ENCODE data around the gene FBXL13. TPM values are rescaled to one million over a fixed set of nuclear protein-coding genes. Genes with fewer than 3 reads are reported as not detected.
"Not testable (repeated sequence)": the region's sequence is repeated elsewhere in the genome, so short reads cannot be mapped to it uniquely, and the experiment has no call there.

FBXL13 gene
- total and polyA plus RNA-seq, 2 experiments from 2014 or later = 1.2 to 2.5 TPM

- Histone ChIP-seq H4K20me1 (replicated peaks; ENCODE audit: insufficient read depth) (no peaks in the 10 kb centered on the region), H3K79me2 (replicated peaks; ENCODE audit: insufficient read depth) (no peaks in the 10 kb centered on the region), H3K4me1 (ENCODE audit: insufficient read depth) (no peaks in the 10 kb centered on the region), H3K27me3 (ENCODE audit: insufficient read depth) (no peaks in the 10 kb centered on the region), H3F3A (replicated peaks; ENCODE audit: low read depth) (no peaks in the 10 kb centered on the region), H2AFZ (no peak overlapping the region), H3K27ac (ENCODE audit: low read depth) (no peak overlapping the region), H3K4me2 (no peak overlapping the region), H3K36me3 (ENCODE audit: insufficient read depth) (peaks cover 2% of the 10 kb centered on the region; the same call in 1 of the 2 replicates), H3K4me3 (no peak overlapping the region), H3K9me2 (ENCODE audit: insufficient read depth) (0 out of 2 replicates have a peak, but pooled peaks cover 2% of the 10 kb centered on the region)
- no peaks in the 10 kb centered on the region for H3K27me3 Mint-ChIP-seq (ENCODE audit: insufficient read depth, low read depth, poor library complexity)
- peaks cover 17% of the 10 kb centered on the region for H3K36me3 Mint-ChIP-seq (ENCODE audit: low read depth)
- no peak for TF ChIP-seq EZH2phosphoT487 (IDR thresholded peaks at IDR 0.05; ENCODE audit: unreplicated experiment)
- DNase-seq (ENCODE audit: low spot score) (no peak), ATAC-seq (no peak)
- H3K4me3 Mint-ChIP-seq = no peak overlapping the region
- 0 out of 3 replicates have a peak, but pooled peaks cover under 1% of the 10 kb centered on the region for H3K4me1 Mint-ChIP-seq
- no peak overlapping the region for H3K27ac Mint-ChIP-seq
- no peaks in the 10 kb centered on the region for H3K9me3 Mint-ChIP-seq
Observed at GRCh38 chr7:103100348-103100747, 25.8 kb upstream of the FBXL13 start.

GRCh38 chr7:103097041-103097440 lies 22.4 kb upstream of the FBXL13 start:
- Mint-ChIP-seq H3K27ac (no peak overlapping the region), H3K27me3 (ENCODE audit: insufficient read depth, low read depth, poor library complexity) (no peaks in the 10 kb centered on the region), H3K4me1 (no peaks in the 10 kb centered on the region), H3K9me3 (no peaks in the 10 kb centered on the region), H3K36me3 (ENCODE audit: low read depth) (peaks cover 21% of the 10 kb centered on the region), H3K4me3 (no peak overlapping the region)
- H3F3A ChIP-seq (replicated peaks; ENCODE audit: low read depth) = no peaks in the 10 kb centered on the region
- peaks cover 7% of the 10 kb centered on the region; the same call in 1 of the 2 replicates for H3K36me3 ChIP-seq (ENCODE audit: insufficient read depth)
- H3K9me2 ChIP-seq (ENCODE audit: insufficient read depth) = 0 out of 2 replicates have a peak, but pooled peaks cover 2% of the 10 kb centered on the region
- H3K27me3 ChIP-seq (ENCODE audit: insufficient read depth) = no peaks in the 10 kb centered on the region
- DNase-seq (ENCODE audit: low spot score) = no peak
- no peak overlapping the region for H3K27ac ChIP-seq (ENCODE audit: low read depth)
- TF ChIP-seq EZH2 (IDR thresholded peaks at IDR 0.05; ENCODE audit: low read depth, unreplicated experiment) (no peak), ZNF114 (CRISPR knock-in tag; IDR thresholded peaks at IDR 0.05) (no peak), CREB1 (CRISPR knock-in tag; IDR thresholded peaks at IDR 0.05; ENCODE audit: low read depth) (no peak), ZNF462 (CRISPR knock-in tag; IDR thresholded peaks at IDR 0.05) (no peak), REST (IDR thresholded peaks at IDR 0.05; ENCODE audit: unreplicated experiment) (no peak), EZH2phosphoT487 (IDR thresholded peaks at IDR 0.05; ENCODE audit: unreplicated experiment) (no peak), ZNF331 (CRISPR knock-in tag; IDR thresholded peaks at IDR 0.05; ENCODE audit: low read depth) (no peak)
- no peak overlapping the region for H3K4me3 ChIP-seq
- no peak overlapping the region for H2AFZ ChIP-seq
- no peak for ATAC-seq
- no peaks in the 10 kb centered on the region for H3K79me2 ChIP-seq (replicated peaks; ENCODE audit: insufficient read depth)
- H3K4me2 ChIP-seq = no peak overlapping the region
- no peaks in the 10 kb centered on the region for H3K4me1 ChIP-seq (ENCODE audit: insufficient read depth)
- no peaks in the 10 kb centered on the region for H4K20me1 ChIP-seq (replicated peaks; ENCODE audit: insufficient read depth)

GRCh38 chr7:103095558-103095957 lies 21.0 kb upstream of the FBXL13 start:
- DNase-seq (ENCODE audit: low spot score); H3K27me3 Mint-ChIP-seq (ENCODE audit: insufficient read depth, low read depth, poor library complexity); H3K4me2 ChIP-seq; H3K4me1 Mint-ChIP-seq; ATAC-seq; H3K4me3 Mint-ChIP-seq; H3K9me3 Mint-ChIP-seq; H3K27ac Mint-ChIP-seq; H3K4me1 ChIP-seq (ENCODE audit: insufficient read depth); H3K4me3 ChIP-seq; H3F3A ChIP-seq (replicated peaks; ENCODE audit: low read depth); H3K9me2 ChIP-seq (ENCODE audit: insufficient read depth); H3K27me3 ChIP-seq (ENCODE audit: insufficient read depth); H2AFZ ChIP-seq; H4K20me1 ChIP-seq (replicated peaks; ENCODE audit: insufficient read depth); H3K27ac ChIP-seq (ENCODE audit: low read depth); H3K79me2 ChIP-seq (replicated peaks; ENCODE audit: insufficient read depth); H3K36me3 ChIP-seq (ENCODE audit: insufficient read depth): not testable (repeated sequence)
- peaks cover 26% of the 10 kb centered on the region for H3K36me3 Mint-ChIP-seq (ENCODE audit: low read depth)

Data from GM23338 (cell line).